DND-41 (cell line): Measurements from ENCODE around the gene FARP2.
"Not testable (repeated sequence)": the region's sequence is repeated elsewhere in the genome, so short reads cannot be mapped to it uniquely, and the experiment has no call there.

Source experiments
- ATAC-seq: fragments of 200-7000 bp; cut with Tn5 transposase; 3 replicates; pipeline ENCODE4 v1.9.1; 2021; ENCODE audit warnings: low read depth; ENCODE audit not compliant: insufficient read depth
- DNase-seq: peaks from one replicate; pipeline ENCODE4 v3.0.0-alpha.2; 2020
- H2AFZ ChIP-seq: 2 replicates; pipeline ENCODE4 v1.6.0; 2012; ENCODE audit warnings: low read depth, low read length
- H3K27ac ChIP-seq: 2 replicates; pipeline ENCODE4 v1.5.1; 2012; ENCODE audit warnings: low read length, inconsistent platforms
- H3K27me3 ChIP-seq: fragments of 200-600 bp; sonication (generic); 2 replicates; pipeline ENCODE4 v1.6.0; 2012; ENCODE audit warnings: low read length, mild to moderate bottlenecking, inconsistent platforms; ENCODE audit not compliant: insufficient read depth, poor library complexity
- H3K36me3 ChIP-seq: 2 replicates; pipeline ENCODE4 v1.5.1; 2012; ENCODE audit warnings: low read length, inconsistent platforms; ENCODE audit not compliant: insufficient read depth
- H3K4me1 ChIP-seq: 2 replicates; pipeline ENCODE4 v1.5.1; 2012; ENCODE audit warnings: mild to moderate bottlenecking, low read length; ENCODE audit not compliant: insufficient read depth
- H3K4me2 ChIP-seq: 2 replicates; pipeline ENCODE4 v1.6.0; 2012; ENCODE audit warnings: mild to moderate bottlenecking, moderate library complexity, low read length, inconsistent platforms; ENCODE audit not compliant: insufficient read depth
- H3K4me3 ChIP-seq, 2 experiments: fragments of 200-600 bp in 1 of 2; shearing (Covaris generic) in 1 of 2; 2 replicates each; pipeline ENCODE4 v1.5.1; 2012 to 2016; ENCODE audit warnings: inconsistent platforms in 2 of 2, low read length in 2 of 2, mild to moderate bottlenecking in 2 of 2, low read depth in 1 of 2, moderate library complexity in 1 of 2
- H3K79me2 ChIP-seq: 2 replicates; pipeline ENCODE4 v1.6.0; 2012; ENCODE audit warnings: low read length, inconsistent platforms; ENCODE audit not compliant: insufficient read depth
- H3K9ac ChIP-seq: 2 replicates; pipeline ENCODE4 v1.6.0; 2012; ENCODE audit warnings: low read depth, mild to moderate bottlenecking, inconsistent platforms, low read length, moderate library complexity
- H3K9me3 ChIP-seq: 2 replicates; pipeline ENCODE4 v1.5.1; 2012; ENCODE audit warnings: low read length, moderate library complexity, mild to moderate bottlenecking, inconsistent platforms; ENCODE audit not compliant: insufficient read depth, severe bottlenecking
- H4K20me1 ChIP-seq: 2 replicates; pipeline ENCODE4 v1.6.0; 2012; ENCODE audit warnings: low read length; ENCODE audit not compliant: insufficient read depth
- CTCF ChIP-seq: IDR thresholded peaks from 2 replicates; pipeline ENCODE4 v1.5.1; 2012; ENCODE audit warnings: borderline replicate concordance, low read length, moderate library complexity, mild to moderate bottlenecking; ENCODE audit not compliant: poor library complexity, severe bottlenecking; ENCODE audit errors: extremely low read depth
- EZH2 ChIP-seq: IDR thresholded peaks from 3 replicates; pipeline ENCODE4 v1.6.1; 2012; ENCODE audit warnings: borderline replicate concordance, low read depth, mild to moderate bottlenecking, moderate library complexity, low read length, inconsistent platforms; ENCODE audit not compliant: severe bottlenecking

The FARP2 gene

GRCh38 chr2:241505086-241505780 is 149.1 kb downstream of the FARP2 start:
- H3K79me2 ChIP-seq: peaks cover 57% of the 10 kb centered on the region
- no peaks in the 10 kb centered on the region for H3K27me3 ChIP-seq
- no peaks in the 10 kb centered on the region for H3K9me3 ChIP-seq
- H3K9ac ChIP-seq: no peak overlapping the region
- peaks cover 38% of the 10 kb centered on the region for H3K36me3 ChIP-seq
- peak overlapping the region; percentile 11; the same call in 1 of the 2 replicates for H3K4me2 ChIP-seq
- H4K20me1 ChIP-seq: peaks cover 53% of the 10 kb centered on the region
- no peak overlapping the region for H2AFZ ChIP-seq
- DNase-seq (no peak), ATAC-seq (no peak)
- peaks cover 36% of the 10 kb centered on the region for H3K4me1 ChIP-seq
- no peak overlapping the region for H3K4me3 ChIP-seq
- TF ChIP-seq EZH2: no peak
- no peak for TF ChIP-seq CTCF
- H3K27ac ChIP-seq: no peak overlapping the region

GRCh38 chr2:241505781-241506201 is 149.7 kb downstream of the FARP2 start:
- H3K9me3 ChIP-seq: no peaks in the 10 kb centered on the region
- TF ChIP-seq CTCF (no peak), EZH2 (no peak)
- no peak overlapping the region for H3K4me3 ChIP-seq
- H3K36me3 ChIP-seq: peaks cover 32% of the 10 kb centered on the region
- ATAC-seq (no peak), DNase-seq (no peak)
- H2AFZ ChIP-seq: no peak overlapping the region
- H3K27ac ChIP-seq: no peak overlapping the region
- H3K9ac ChIP-seq: no peak overlapping the region
- no peaks in the 10 kb centered on the region for H3K27me3 ChIP-seq
- H3K4me2 ChIP-seq: peak overlapping the region; percentile 11; the same call in 1 of the 2 replicates
- H3K4me1 ChIP-seq: peaks cover 36% of the 10 kb centered on the region
- peaks cover 48% of the 10 kb centered on the region for H4K20me1 ChIP-seq
- peaks cover 57% of the 10 kb centered on the region for H3K79me2 ChIP-seq

GRCh38 chr2:241506317-241506716 is 150.2 kb downstream of the FARP2 start:
- not testable (repeated sequence) for ATAC-seq, H3K4me3 ChIP-seq, H3K9me3 ChIP-seq, H3K27ac ChIP-seq, H2AFZ ChIP-seq, H3K27me3 ChIP-seq, H3K9ac ChIP-seq, DNase-seq
- Histone ChIP-seq H3K79me2 (peaks cover 55% of the 10 kb centered on the region), H4K20me1 (peaks cover 43% of the 10 kb centered on the region), H3K4me2 (peak overlapping the region; percentile 11; the same call in 1 of the 2 replicates), H3K36me3 (peaks cover 27% of the 10 kb centered on the region), H3K4me1 (peaks cover 36% of the 10 kb centered on the region)

GRCh38 chr2:241506793-241507429 is 150.8 kb downstream of the FARP2 start:
- H3K9me3 ChIP-seq: no peaks in the 10 kb centered on the region
- peaks cover 39% of the 10 kb centered on the region for H4K20me1 ChIP-seq
- peak overlapping the region; percentile 97 for H3K4me2 ChIP-seq
- no peak for TF ChIP-seq CTCF
- TF ChIP-seq EZH2: no peak
- DNase-seq (no peak), ATAC-seq (no peak)
- peaks cover 53% of the 10 kb centered on the region for H3K79me2 ChIP-seq
- peak overlapping the region; percentile 88 for H3K9ac ChIP-seq
- no peaks in the 10 kb centered on the region for H3K27me3 ChIP-seq
- peaks cover 24% of the 10 kb centered on the region; the same call in 1 of the 2 replicates for H3K36me3 ChIP-seq
- H2AFZ ChIP-seq: no peak overlapping the region
- H3K4me1 ChIP-seq: peaks cover 36% of the 10 kb centered on the region
- H3K27ac ChIP-seq: 0 out of 2 replicates have a peak overlapping the region, but pooled peaks have one; percentile 22
- H3K4me3 ChIP-seq: peak overlapping the region; percentile 87 to 94; a peak in 3 of 4 replicates
